Spleen (tissue), 11 donors: Measurements from ENCODE around the gene PCBP3. TPM values are rescaled to one million over a fixed set of nuclear protein-coding genes. Genes with fewer than 3 reads are reported as not detected.

ENCODE experiments used
- DNase-seq: peaks from one replicate; pipeline ENCODE4 v3.0.0-alpha.2; 2020
- H3K27ac ChIP-seq, 8 donors: fragments of 200-600 bp; sonication (generic) in 7 of 8; 1 replicate in 4 of 8; 2 replicates in 4 of 8; pipeline versions ENCODE4 v1.5.0 to v1.8.0; 2016 to 2021; ENCODE audit warnings: inconsistent platforms in 4 of 8, mild to moderate bottlenecking in 4 of 8, moderate library complexity in 1 of 8
- H3K27me3 ChIP-seq, 7 donors: fragments of 200-600 bp; sonication (generic) in 6 of 7; replicated peaks in 1 of 7; 1 replicate in 4 of 7; 2 replicates in 3 of 7; pipeline versions ENCODE4 v1.5.0 to v1.8.0; 2016 to 2021; ENCODE audit warnings: inconsistent platforms in 3 of 7, mild to moderate bottlenecking in 1 of 7
- H3K36me3 ChIP-seq, 6 donors: fragments of 200-600 bp; sonication (generic) in 5 of 6; 1 replicate in 4 of 6; 2 replicates in 2 of 6; pipeline versions ENCODE4 v1.5.0 to v1.8.0; 2016 to 2021; ENCODE audit warnings: inconsistent platforms in 2 of 6
- H3K4me1 ChIP-seq, 6 donors: fragments of 200-600 bp; sonication (generic) in 5 of 6; 1 replicate in 3 of 6; 2 replicates in 3 of 6; pipeline versions ENCODE4 v1.5.0 to v1.8.0; 2016 to 2021; ENCODE audit warnings: inconsistent platforms in 3 of 6
- H3K4me3 ChIP-seq, 8 donors: fragments of 200-600 bp; sonication (generic) in 7 of 8; 1 replicate in 4 of 8; 2 replicates in 4 of 8; pipeline versions ENCODE4 v1.5.0 to v1.8.0; 2016 to 2021; ENCODE audit warnings: inconsistent platforms in 4 of 8, mild to moderate bottlenecking in 4 of 8, moderate library complexity in 2 of 8
- H3K9me3 ChIP-seq, 8 donors: fragments of 200-600 bp; sonication (generic) in 7 of 8; 1 replicate in 4 of 8; 2 replicates in 4 of 8; pipeline versions ENCODE4 v1.5.0 to v1.8.0; 2016 to 2021; ENCODE audit warnings: inconsistent platforms in 4 of 8
- CTCF ChIP-seq, 11 experiments: fragments of 200-600 bp in 7 of 11; fragments of 450-650 bp in 4 of 11; sonication (generic) in 4 of 11; IDR thresholded peaks in 8 of 11; conservative IDR thresholded peaks in 3 of 11; 1 replicate in 7 of 11; 2 replicates in 4 of 11; pipeline versions ENCODE4 v1.4.0 to v1.8.0; 2016 to 2021; ENCODE audit warnings: antibody characterized with exemption in 11 of 11, inconsistent platforms in 4 of 11, mild to moderate bottlenecking in 1 of 11
- POLR2A ChIP-seq, 3 donors: fragments of 450-650 bp; IDR thresholded peaks; one replicate each; pipeline ENCODE4 v1.5.1; 2017; ENCODE audit warnings: antibody characterized with exemption in 3 of 3, mild to moderate bottlenecking in 1 of 3
- POLR2AphosphoS5 ChIP-seq, 3 donors: sonication (generic); formaldehyde crosslinking; IDR thresholded peaks; one replicate each; pipeline ENCODE4 v1.5.1; 2017; ENCODE audit warnings: antibody characterized with exemption in 3 of 3
- WGBS, 5 donors: extraction: QIAGEN DNeasy Blood & Tissue Kit in 3 of 5; methylation state at CpG; one replicate each; pipeline versions ENCODE4 v1.1.5 to v1.1.7; 2013 to 2018; 5-methylcytosine and 5-hydroxymethylcytosine counted together
- intact Hi-C: fragments of 100-400 bp; cut with DNase I; formaldehyde crosslinking; loops from one replicate; pipeline ENCODE4 v1.15.0; 2023; ENCODE audit warnings: low total_unique reads
- polyA plus RNA-seq, 3 donors: library from polyadenylated mRNA; stranded (reverse); fragments of 200-250 nt; gene quantifications; one replicate each; pipeline ENCODE4 v1.2.1, GENCODE V29; 2013
- total RNA-seq, 7 donors: library from RNA; depleted of rRNA in 3 of 7; stranded (reverse); fragments of >200 nt in 3 of 7; fragmentation: NEBNext Ultra II Directional in 4 of 7; extraction: Animal tissue kit (Norgen Biotek cat#: 25700) in 4 of 7; gene quantifications; one replicate each; pipeline versions ENCODE4 v1.1.0 to v1.2.1, GENCODE V29; 2016 to 2021
- donor health status: healthy with polysubstance abuse.
- donor health status: DM: no; HTN: no; CAD: no; lungs with moderate emphysema.
- donor health status: DM: no; HTN: no; CAD: no.
- donor health status: Bipolar disorder and iron deficiency.
- donor health status: healthy.
- donor health status: DM: no; HTN: no; CAD: no.
- donor health status: DM: yes; HTN: yes; CAD: no.

PCBP3 gene
- total and polyA plus RNA-seq, 10 donors: 4.2 to 31.6 (median 15.2) TPM

GRCh38 chr21:45774291-45774690, 130.8 kb downstream of the PCBP3 start:
- Histone ChIP-seq H3K27me3 (no peaks in the 10 kb centered on the region), H3K9me3 (peaks cover 0 to 50% (median 38%) of the 10 kb centered on the region in 8 donors), H3K4me3 (no peak overlapping the region), H3K36me3 (no peaks in the 10 kb centered on the region), H3K4me1 (peaks cover 0 to 5% (median 0%) of the 10 kb centered on the region in 6 donors), H3K27ac (peak overlapping the region in 1 of 8 donors; percentile 9)
- 57 to 79% (median 69%) methylated on average over 5 of the region's 5 CpGs for WGBS, 5 donors
- no peak for DNase-seq
- TF ChIP-seq CTCF (IDR thresholded peaks at IDR 0.05 in 8 of 11, conservative IDR thresholded peaks at IDR 0.05 in 3 of 11): no peak
- TF ChIP-seq POLR2AphosphoS5 (IDR thresholded peaks at IDR 0.05): no peak
- TF ChIP-seq POLR2A (IDR thresholded peaks at IDR 0.05): no peak
- intact Hi-C loops: no loop called here

- intact Hi-C loops: no loop called here
- Histone ChIP-seq H3K9me3 (peaks cover 0 to 51% (median 38%) of the 10 kb centered on the region in 8 donors), H3K4me3 (no peak overlapping the region), H3K36me3 (no peaks in the 10 kb centered on the region), H3K27ac (no peak overlapping the region), H3K27me3 (no peaks in the 10 kb centered on the region), H3K4me1 (peaks cover 0 to 5% (median 0%) of the 10 kb centered on the region in 6 donors)
- DNase-seq: no peak
- WGBS, 5 donors: 71 to 92% (median 82%) methylated on average over 1 of the region's 1 CpG
- no peak for TF ChIP-seq CTCF (IDR thresholded peaks at IDR 0.05 in 8 of 11, conservative IDR thresholded peaks at IDR 0.05 in 3 of 11)
- no peak for TF ChIP-seq POLR2AphosphoS5 (IDR thresholded peaks at IDR 0.05)
- TF ChIP-seq POLR2A (IDR thresholded peaks at IDR 0.05): no peak
Measured at GRCh38 chr21:45776971-45777370, 133.4 kb downstream of the PCBP3 start.

DNA sequence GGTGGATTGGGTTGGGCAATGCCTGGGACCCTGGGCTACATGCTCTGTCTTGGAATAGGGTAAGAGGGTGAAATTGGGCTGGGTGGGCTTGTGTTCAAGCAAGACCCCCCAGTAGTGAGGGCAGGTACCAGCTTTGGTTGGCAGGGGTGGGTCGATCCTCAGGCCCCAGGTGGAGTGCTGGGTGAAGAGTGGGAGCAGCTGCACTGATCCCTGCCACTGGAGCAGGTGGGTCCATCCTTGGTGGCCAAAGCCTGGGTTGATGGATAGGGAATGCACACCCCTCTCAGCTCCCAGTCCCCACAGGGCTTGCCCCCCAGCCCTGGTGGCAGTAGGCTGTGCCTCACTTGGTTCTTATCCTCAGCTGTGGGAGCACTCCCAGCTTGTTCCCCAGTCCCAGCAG, 135.2 kb downstream of the PCBP3 start:
- 67 to 92% (median 80%) methylated on average over 1 of the region's 1 CpG for WGBS, 5 donors
- no peak for DNase-seq

DNA sequence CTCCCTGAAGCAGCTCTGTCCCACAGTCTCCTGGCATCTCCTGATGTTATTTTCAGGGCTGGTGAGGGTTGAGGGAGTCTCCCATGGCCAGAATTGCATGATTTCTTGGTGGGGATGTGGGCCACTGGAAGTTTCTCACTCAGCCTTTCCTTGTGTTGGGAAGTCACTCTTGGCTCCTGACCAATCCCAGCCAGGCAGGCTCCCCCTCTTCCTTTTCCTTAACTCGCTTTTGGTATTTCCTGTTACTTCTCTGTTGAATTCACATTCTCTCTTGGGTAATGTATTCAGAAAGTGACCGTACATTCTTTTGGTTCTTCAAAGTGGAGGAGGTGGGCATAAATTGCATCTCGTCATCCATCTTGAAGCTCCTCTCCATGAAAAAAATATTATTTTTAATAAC, 135.7 kb downstream of the PCBP3 start:
- Histone ChIP-seq H3K4me1 (peaks cover 0 to 3% (median 0%) of the 10 kb centered on the region in 6 donors), H3K27ac (no peak overlapping the region), H3K36me3 (no peaks in the 10 kb centered on the region), H3K9me3 (peaks cover 0 to 39% (median 29%) of the 10 kb centered on the region in 8 donors), H3K4me3 (no peak overlapping the region), H3K27me3 (no peaks in the 10 kb centered on the region)
- intact Hi-C loops: no loop called here
- WGBS, 5 donors: 61 to 87% (median 66%) methylated on average over 3 of the region's 3 CpGs
- DNase-seq: no peak
- no peak for TF ChIP-seq CTCF (IDR thresholded peaks at IDR 0.05 in 8 of 11, conservative IDR thresholded peaks at IDR 0.05 in 3 of 11)
- no peak for TF ChIP-seq POLR2AphosphoS5 (IDR thresholded peaks at IDR 0.05)
- TF ChIP-seq POLR2A (IDR thresholded peaks at IDR 0.05): no peak

More for the DNA sequence above, 135.2 kb downstream of the PCBP3 start:
- no peak overlapping the region for H3K4me3 ChIP-seq
- TF ChIP-seq CTCF (IDR thresholded peaks at IDR 0.05 in 8 of 11, conservative IDR thresholded peaks at IDR 0.05 in 3 of 11) (no peak), POLR2AphosphoS5 (IDR thresholded peaks at IDR 0.05) (no peak), POLR2A (IDR thresholded peaks at IDR 0.05) (no peak)
- intact Hi-C loops: no loop called here
- peaks cover 0 to 5% (median 0%) of the 10 kb centered on the region in 6 donors for H3K4me1 ChIP-seq
- peaks cover 0 to 43% (median 30%) of the 10 kb centered on the region in 8 donors for H3K9me3 ChIP-seq
- H3K27ac ChIP-seq: no peak overlapping the region
- no peaks in the 10 kb centered on the region for H3K36me3 ChIP-seq
- no peaks in the 10 kb centered on the region for H3K27me3 ChIP-seq
